ENCODE results near the gene RPL28. TPM values are rescaled to one million over a fixed set of nuclear protein-coding genes. Genes with fewer than 3 reads are reported as not detected.

The RPL28 gene
- total RNA-seq, 1 experiment from 2014 or later = 836 TPM

GRCh38 chr19:55354698-55355212, 31.0 kb upstream of the RPL28 start, which contains the start of gene COX6B2:
Gene COX6B2, minus strand, starts transcription at chr19:55354719. Its CDS starts 198 bp downstream, at chr19:55354521.
- no peaks in the 10 kb centered on the region for H3K36me3 ChIP-seq (ENCODE audit: low read depth, low read length)
- intact Hi-C loops (cut with micrococcal nuclease) = loop anchor here (2.0 kb wide), 1 partner anchor 16 kb away; the partner anchor contains the start of gene KMT5C
- peak within 1 kb of the TSS; percentile 91 for H3K4me2 ChIP-seq (ENCODE audit: low read length)
- H3K4me3 ChIP-seq (ENCODE audit: low read length) = peak within 1 kb of the TSS; percentile 68
- no peaks in the 10 kb centered on the region for H3F3A ChIP-seq (ENCODE audit: low read length, unreplicated experiment)
- H3K4me1 ChIP-seq (ENCODE audit: insufficient read depth, low read length) = peaks cover 45% of the 10 kb centered on the region
- H3K27me3 ChIP-seq (ENCODE audit: low read length) = peaks cover 17% of the 10 kb centered on the region
- BruUV-seq (replicated peaks) = no TSS peak
- H3K79me2 ChIP-seq (ENCODE audit: low read length) = no peaks in the 10 kb centered on the region
- ChIA-PET CTCF (no interaction called here), POLR2A (ENCODE audit: unreplicated experiment) (interaction anchor here (0.6 kb wide), 1 partner anchor 13 kb away, joined by 3 read pairs; no protein-coding TSS in a partner anchor)
- H2AFZ ChIP-seq (ENCODE audit: low read length) = peak within 1 kb of the TSS; percentile 70
- H4K20me1 ChIP-seq (ENCODE audit: low read length) = no peaks in the 10 kb centered on the region
- peak within 1 kb of the TSS; percentile 48 for H3K9ac ChIP-seq (ENCODE audit: low read length)
- no peak for TF ChIP-seq CTCF (conservative IDR thresholded peaks at IDR 0.05; ENCODE audit: low read depth, low read length)
- TF ChIP-seq EZH2 (IDR thresholded peaks at IDR 0.05; ENCODE audit: low read length, unreplicated experiment) = no peak
- no peak for TF ChIP-seq EZH2phosphoT487 (IDR thresholded peaks at IDR 0.05; ENCODE audit: borderline replicate concordance, low read length)
- no peak within 1 kb of the TSS for H3K27ac ChIP-seq (ENCODE audit: low read length)
- H3K9me2 ChIP-seq (replicated peaks; ENCODE audit: low read length) = no peaks in the 10 kb centered on the region
- ATAC-seq (no peak), DNase-seq (no peak)
- no peaks in the 10 kb centered on the region for H3K9me3 ChIP-seq (ENCODE audit: low read length)

- Histone ChIP-seq H3K9me2 (replicated peaks; ENCODE audit: low read length) (no peaks in the 10 kb centered on the region), H2AFZ (ENCODE audit: low read length) (peak overlapping the region; percentile 5; the same call in 1 of the 2 replicates), H4K20me1 (ENCODE audit: low read length) (no peaks in the 10 kb centered on the region), H3K4me3 (ENCODE audit: low read length) (no peak overlapping the region), H3F3A (ENCODE audit: low read length, unreplicated experiment) (no peaks in the 10 kb centered on the region), H3K27me3 (ENCODE audit: low read length) (peaks cover 17% of the 10 kb centered on the region), H3K79me2 (ENCODE audit: low read length) (no peaks in the 10 kb centered on the region), H3K4me1 (ENCODE audit: insufficient read depth, low read length) (peaks cover 45% of the 10 kb centered on the region), H3K9ac (ENCODE audit: low read length) (no peak overlapping the region), H3K36me3 (ENCODE audit: low read depth, low read length) (no peaks in the 10 kb centered on the region), H3K9me3 (ENCODE audit: low read length) (no peaks in the 10 kb centered on the region), H3K4me2 (ENCODE audit: low read length) (peak overlapping the region; percentile 19), H3K27ac (ENCODE audit: low read length) (no peak overlapping the region)
- ChIA-PET CTCF (no interaction called here), POLR2A (ENCODE audit: unreplicated experiment) (interaction anchor here (0.6 kb wide), 1 partner anchor 14 kb away, joined by 3 read pairs; no protein-coding TSS in a partner anchor)
- intact Hi-C loops (cut with micrococcal nuclease) = loop anchor here (2.0 kb wide), 1 partner anchor 17 kb away; the partner anchor contains the start of gene KMT5C
- peak; percentile 14 for ATAC-seq
- no TSS peak for BruUV-seq (replicated peaks)
- peak; percentile 66 for DNase-seq
- TF ChIP-seq CTCF (conservative IDR thresholded peaks at IDR 0.05; ENCODE audit: low read depth, low read length) (no peak), EZH2phosphoT487 (IDR thresholded peaks at IDR 0.05; ENCODE audit: borderline replicate concordance, low read length) (no peak), EZH2 (IDR thresholded peaks at IDR 0.05; ENCODE audit: low read length, unreplicated experiment) (no peak)
Measured at GRCh38 chr19:55355213-55355821, 30.4 kb upstream of the RPL28 start.

DNA sequence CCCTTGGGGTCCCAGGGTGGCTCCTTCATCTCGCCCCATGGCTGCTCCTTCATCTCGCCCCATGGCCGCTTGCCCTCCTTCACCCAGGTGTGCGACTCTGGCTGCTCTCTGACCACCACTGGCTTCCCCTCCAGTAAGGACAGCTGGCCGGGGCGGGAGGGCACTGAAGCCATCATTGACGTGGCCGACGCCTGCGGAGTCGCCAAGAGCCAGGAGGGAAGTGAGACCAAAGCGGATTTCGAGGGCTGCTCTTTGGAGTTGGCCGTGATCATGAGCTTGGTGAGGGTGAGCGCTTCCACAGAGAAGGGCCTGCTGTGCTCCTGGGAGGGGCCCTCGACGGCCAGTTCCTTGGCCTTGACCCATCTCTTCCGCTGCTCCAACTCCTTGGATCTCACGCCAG, 27.2 kb upstream of the RPL28 start:
- no peaks in the 10 kb centered on the region for H3K79me2 ChIP-seq (ENCODE audit: low read length)
- H4K20me1 ChIP-seq (ENCODE audit: low read length) = no peaks in the 10 kb centered on the region
- H3K9me3 ChIP-seq (ENCODE audit: low read length) = no peaks in the 10 kb centered on the region
- no peak overlapping the region for H2AFZ ChIP-seq (ENCODE audit: low read length)
- H3K4me2 ChIP-seq (ENCODE audit: low read length) = no peak overlapping the region
- H3F3A ChIP-seq (ENCODE audit: low read length, unreplicated experiment) = no peaks in the 10 kb centered on the region
- 0 out of 2 replicates have a peak, but pooled peaks cover 6% of the 10 kb centered on the region for H3K27me3 ChIP-seq (ENCODE audit: low read length)
- ChIA-PET POLR2A (ENCODE audit: unreplicated experiment) (no interaction called here), CTCF (no interaction called here)
- H3K9me2 ChIP-seq (replicated peaks; ENCODE audit: low read length) = no peaks in the 10 kb centered on the region
- H3K4me1 ChIP-seq (ENCODE audit: insufficient read depth, low read length) = peaks cover 16% of the 10 kb centered on the region
- H3K4me3 ChIP-seq (ENCODE audit: low read length) = no peak overlapping the region
- no peaks in the 10 kb centered on the region for H3K36me3 ChIP-seq (ENCODE audit: low read depth, low read length)
- no peak overlapping the region for H3K9ac ChIP-seq (ENCODE audit: low read length)
- intact Hi-C loops (cut with micrococcal nuclease) = no loop called here
- TF ChIP-seq CTCF (conservative IDR thresholded peaks at IDR 0.05; ENCODE audit: low read depth, low read length) (no peak), EZH2phosphoT487 (IDR thresholded peaks at IDR 0.05; ENCODE audit: borderline replicate concordance, low read length) (no peak), EZH2 (IDR thresholded peaks at IDR 0.05; ENCODE audit: low read length, unreplicated experiment) (no peak)
- BruUV-seq (replicated peaks) = no TSS peak
- no peak for DNase-seq
- no peak for ATAC-seq
- H3K27ac ChIP-seq (ENCODE audit: low read length) = no peak overlapping the region
